Tibial artery (tissue), 4 donors: ENCODE results near the gene GOLGA7B.

ENCODE experiments used
- DNase-seq, 2 donors: peaks; one replicate each; pipeline ENCODE4 v3.0.0-alpha.2; 2019
- H3K27ac ChIP-seq, 2 donors: fragments of 200-600 bp; sonication (generic) in 1 of 2; 1 replicate in 1 of 2; 2 replicates in 1 of 2; pipeline ENCODE4 v1.5.1; 2018 to 2019; ENCODE audit warnings: mild to moderate bottlenecking in 1 of 2
- H3K27me3 ChIP-seq, 2 donors: fragments of 200-600 bp; sonication (generic) in 1 of 2; one replicate each; pipeline versions ENCODE4 v1.5.1 to v1.6.0; 2016 to 2019
- H3K36me3 ChIP-seq, 3 donors: fragments of 200-600 bp; sonication (generic) in 2 of 3; one replicate each; pipeline ENCODE4 v1.5.1; 2016 to 2019; ENCODE audit warnings: mild to moderate bottlenecking in 2 of 3
- H3K4me1 ChIP-seq, 4 donors: fragments of 200-600 bp; sonication (generic) in 2 of 4; 1 replicate in 3 of 4; 2 replicates in 1 of 4; pipeline ENCODE4 v1.5.1; 2016 to 2019
- H3K4me3 ChIP-seq, 2 donors: fragments of 200-600 bp; sonication (generic) in 1 of 2; 1 replicate in 1 of 2; 2 replicates in 1 of 2; pipeline ENCODE4 v1.5.1; 2018 to 2019; ENCODE audit warnings: mild to moderate bottlenecking in 2 of 2
- H3K9me3 ChIP-seq, 3 donors: fragments of 200-600 bp; sonication (generic) in 1 of 3; one replicate each; pipeline ENCODE4 v1.5.1; 2016 to 2019
- intact Hi-C: fragments of 100-400 bp; cut with DNase I; formaldehyde crosslinking; loops from one replicate; pipeline ENCODE4 v1.15.0; 2023; ENCODE audit warnings: low total_unique reads
- TF ChIP-seq, protein P1 (sequence below), 2 experiments: fragments of 200-600 bp in 1 of 2; fragments of 450-650 bp in 1 of 2; IDR thresholded peaks; one replicate each; pipeline ENCODE4 v1.5.1; 2017 to 2019; ENCODE audit warnings: antibody characterized with exemption in 2 of 2, mild to moderate bottlenecking in 1 of 2, moderate library complexity in 1 of 2

Gene GOLGA7B

DNA sequence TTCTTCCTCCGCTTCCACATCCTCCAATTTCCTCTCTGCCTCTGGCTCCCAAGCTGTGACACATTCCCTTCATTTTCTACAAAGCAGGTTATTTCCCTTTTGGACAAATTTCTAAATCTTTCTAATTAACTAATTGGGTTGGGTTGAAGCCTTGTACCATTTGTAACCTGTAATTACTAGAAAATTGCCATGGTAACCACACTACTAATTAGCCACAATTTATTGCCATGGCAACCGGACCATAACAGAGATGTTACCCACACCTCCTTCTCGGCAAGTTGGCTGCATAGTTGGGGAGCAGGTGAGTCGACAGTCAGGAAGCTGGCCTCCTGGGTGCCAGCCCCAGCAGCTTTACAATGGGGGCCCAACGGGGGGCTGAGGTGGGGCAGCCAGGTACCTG lies 61.6 kb downstream of the GOLGA7B start:
- intact Hi-C loops, result no loop called here
- peaks cover 0 to 12% (median 5%) of the 10 kb centered on the region in 4 donors for H3K4me1 ChIP-seq
- H3K4me3 ChIP-seq, result no peak overlapping the region
- no peaks in the 10 kb centered on the region for H3K9me3 ChIP-seq
- H3K27me3 ChIP-seq, result peaks cover 0 to 32% of the 10 kb centered on the region in 2 donors
- no peak for DNase-seq
- TF ChIP-seq, protein P1, sequence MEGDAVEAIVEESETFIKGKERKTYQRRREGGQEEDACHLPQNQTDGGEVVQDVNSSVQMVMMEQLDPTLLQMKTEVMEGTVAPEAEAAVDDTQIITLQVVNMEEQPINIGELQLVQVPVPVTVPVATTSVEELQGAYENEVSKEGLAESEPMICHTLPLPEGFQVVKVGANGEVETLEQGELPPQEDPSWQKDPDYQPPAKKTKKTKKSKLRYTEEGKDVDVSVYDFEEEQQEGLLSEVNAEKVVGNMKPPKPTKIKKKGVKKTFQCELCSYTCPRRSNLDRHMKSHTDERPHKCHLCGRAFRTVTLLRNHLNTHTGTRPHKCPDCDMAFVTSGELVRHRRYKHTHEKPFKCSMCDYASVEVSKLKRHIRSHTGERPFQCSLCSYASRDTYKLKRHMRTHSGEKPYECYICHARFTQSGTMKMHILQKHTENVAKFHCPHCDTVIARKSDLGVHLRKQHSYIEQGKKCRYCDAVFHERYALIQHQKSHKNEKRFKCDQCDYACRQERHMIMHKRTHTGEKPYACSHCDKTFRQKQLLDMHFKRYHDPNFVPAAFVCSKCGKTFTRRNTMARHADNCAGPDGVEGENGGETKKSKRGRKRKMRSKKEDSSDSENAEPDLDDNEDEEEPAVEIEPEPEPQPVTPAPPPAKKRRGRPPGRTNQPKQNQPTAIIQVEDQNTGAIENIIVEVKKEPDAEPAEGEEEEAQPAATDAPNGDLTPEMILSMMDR (IDR thresholded peaks at IDR 0.05), result no peak
- no peaks in the 10 kb centered on the region for H3K36me3 ChIP-seq
- H3K27ac ChIP-seq, result no peak overlapping the region

DNA sequence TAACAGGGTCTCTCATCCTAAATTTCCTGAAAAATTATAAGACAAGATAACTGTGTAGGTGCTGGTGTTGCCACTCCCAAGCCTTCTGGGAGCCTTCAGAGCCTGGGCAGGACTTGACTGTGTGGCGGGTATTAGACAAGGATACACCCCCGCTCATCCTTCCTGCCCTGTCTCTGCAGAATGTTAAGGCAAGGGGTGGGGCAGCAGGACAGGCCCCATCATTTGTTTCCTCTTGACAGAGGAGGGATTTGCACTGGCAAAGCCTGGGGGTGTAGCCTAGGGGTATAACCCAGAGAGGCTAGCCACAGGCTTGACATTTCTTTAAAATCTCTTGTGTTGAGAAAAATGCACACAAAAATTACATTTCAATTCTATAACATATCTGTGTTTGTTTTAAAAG lies 63.5 kb downstream of the GOLGA7B start:
- H3K4me3 ChIP-seq, result no peak overlapping the region
- TF ChIP-seq, protein P1 (IDR thresholded peaks at IDR 0.05), result no peak
- intact Hi-C loops, result no loop called here
- DNase-seq, result no peak
- H3K27me3 ChIP-seq, result peaks cover 0 to 24% of the 10 kb centered on the region in 2 donors
- H3K4me1 ChIP-seq, result peaks cover 0 to 22% (median 10%) of the 10 kb centered on the region in 4 donors
- no peaks in the 10 kb centered on the region for H3K36me3 ChIP-seq
- H3K27ac ChIP-seq, result no peak overlapping the region
- H3K9me3 ChIP-seq, result no peaks in the 10 kb centered on the region

DNA sequence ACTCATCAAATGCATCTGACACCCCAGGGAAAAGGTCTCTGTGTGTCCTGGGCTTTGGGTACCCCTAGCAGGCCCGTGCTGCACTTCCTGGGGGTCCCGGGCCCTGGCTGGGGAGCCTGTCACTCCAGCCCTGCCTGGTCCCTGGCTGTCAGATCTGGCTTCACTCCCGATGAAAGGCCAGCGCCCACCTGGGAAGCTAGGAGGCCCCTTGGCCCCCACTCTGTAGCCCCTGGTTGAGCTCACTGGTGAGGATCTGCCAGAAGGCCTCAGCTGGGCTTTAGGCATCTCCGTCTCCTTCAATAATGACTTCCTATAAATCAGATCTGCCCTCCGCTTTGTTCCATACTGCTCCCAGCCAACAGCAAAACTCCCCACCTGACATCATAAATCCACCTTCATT lies 64.0 kb downstream of the GOLGA7B start:
- Histone ChIP-seq H3K9me3 (no peaks in the 10 kb centered on the region), H3K27me3 (peaks cover 0 to 23% of the 10 kb centered on the region in 2 donors), H3K36me3 (no peaks in the 10 kb centered on the region), H3K4me1 (peaks cover 0 to 22% (median 10%) of the 10 kb centered on the region in 4 donors), H3K4me3 (no peak overlapping the region), H3K27ac (no peak overlapping the region)
- intact Hi-C loops, result no loop called here
- TF ChIP-seq, protein P1 (IDR thresholded peaks at IDR 0.05), result no peak
- DNase-seq, result no peak

DNA sequence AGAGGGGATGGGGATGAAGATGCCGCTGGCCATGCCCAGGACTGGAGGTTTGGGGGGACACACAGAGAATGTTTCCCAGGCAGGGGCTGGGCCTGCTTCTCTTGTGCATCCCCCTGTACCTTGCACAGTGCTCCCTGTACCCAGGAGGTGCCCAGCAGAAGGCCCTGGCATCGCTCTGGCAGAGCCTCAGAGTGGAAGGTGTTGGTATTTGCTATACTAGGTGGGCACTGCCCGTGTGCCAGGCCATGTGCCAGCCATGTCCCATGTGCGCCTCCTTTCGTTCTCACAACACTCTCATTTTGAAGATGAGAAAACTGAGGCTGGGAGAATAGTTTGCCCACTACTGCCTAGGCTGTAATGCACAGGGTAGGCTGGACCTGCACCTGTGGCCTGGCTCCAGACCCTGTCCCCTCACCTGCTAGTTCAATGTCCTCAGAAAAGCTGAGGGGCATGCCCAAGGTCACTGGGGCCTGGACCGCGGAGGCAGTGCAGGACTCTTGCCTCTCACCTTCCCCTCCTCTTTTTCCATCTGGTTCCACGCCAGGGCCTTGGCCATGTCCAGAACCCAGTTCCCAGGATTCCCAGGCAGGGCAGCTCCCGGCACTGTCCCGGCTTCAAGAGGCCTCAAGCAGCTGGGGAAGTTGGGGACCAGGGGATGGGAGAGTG lies 64.7 kb downstream of the GOLGA7B start:
- Histone ChIP-seq H3K36me3 (no peaks in the 10 kb centered on the region), H3K27me3 (peaks cover 0 to 27% of the 10 kb centered on the region in 2 donors), H3K27ac (no peak overlapping the region), H3K9me3 (no peaks in the 10 kb centered on the region), H3K4me3 (no peak overlapping the region), H3K4me1 (peaks cover 0 to 22% (median 10%) of the 10 kb centered on the region in 4 donors)
- TF ChIP-seq, protein P1 (IDR thresholded peaks at IDR 0.05), result no peak
- intact Hi-C loops, result no loop called here
- DNase-seq, result no peak

DNA sequence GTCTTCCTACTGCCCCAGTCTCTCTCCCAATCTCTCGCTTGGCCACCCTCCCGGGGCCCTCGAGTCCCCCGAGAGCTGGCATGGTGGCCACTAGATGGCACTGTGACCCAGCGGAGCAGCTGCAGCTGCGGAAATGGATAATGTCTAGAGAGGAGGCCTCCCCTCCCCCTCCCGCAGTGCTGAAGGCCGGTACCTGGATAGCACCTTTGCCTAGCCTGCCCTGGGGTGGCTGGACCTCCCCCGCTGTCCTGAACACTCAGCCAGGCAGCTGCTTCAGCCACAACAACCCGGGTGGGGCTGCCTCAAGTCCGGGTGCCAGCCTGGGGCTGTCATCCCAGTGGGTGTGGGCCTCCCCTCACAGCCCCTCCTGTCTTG lies 65.2 kb downstream of the GOLGA7B start:
- H3K4me1 ChIP-seq, result peaks cover 0 to 22% (median 10%) of the 10 kb centered on the region in 4 donors
- intact Hi-C loops, result loop anchor here (5.0 kb wide), 1 partner anchor 127 kb away; no protein-coding TSS in a partner anchor
- H3K27me3 ChIP-seq, result peaks cover 0 to 27% of the 10 kb centered on the region in 2 donors
- no peak overlapping the region for H3K4me3 ChIP-seq
- no peak overlapping the region for H3K27ac ChIP-seq
- H3K9me3 ChIP-seq, result no peaks in the 10 kb centered on the region
- DNase-seq, result peak; percentile 64 to 82
- no peaks in the 10 kb centered on the region for H3K36me3 ChIP-seq
- TF ChIP-seq, protein P1 (IDR thresholded peaks at IDR 0.05), result peak; percentile 77 to 90
